ENCODE results near the gene TLR3.
A peak's percentile ranks its signal among the peaks of the same experiment; 100 is the strongest.
"Not testable (repeated sequence)": the region's sequence is repeated elsewhere in the genome, so short reads cannot be mapped to it uniquely, and the experiment has no call there.

The TLR3 gene

GRCh38 chr4:186050135-186050534 lies 18.8 kb upstream of the TLR3 start:
- not testable (repeated sequence) for DNase-seq

DNA sequence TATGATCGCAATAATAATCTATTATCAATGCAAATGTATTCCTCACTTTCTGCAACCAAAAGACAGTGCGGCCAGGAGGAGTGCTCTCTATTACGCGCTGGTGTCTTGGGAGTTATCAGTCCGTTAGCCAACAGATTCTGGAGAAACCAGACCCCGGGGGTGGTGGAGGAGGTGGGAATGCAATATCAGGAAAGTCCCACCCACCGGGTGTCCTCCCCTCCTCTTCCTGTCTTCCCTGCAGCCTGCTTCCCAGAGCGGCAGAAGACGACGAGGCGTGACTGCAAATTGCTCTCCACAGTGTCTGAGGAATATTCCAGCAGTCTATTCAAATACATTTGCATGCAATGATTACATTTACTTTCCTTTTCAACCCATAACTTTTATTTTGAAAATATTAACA lies 17.9 kb upstream of the TLR3 start:
- no peak for DNase-seq

DNA sequence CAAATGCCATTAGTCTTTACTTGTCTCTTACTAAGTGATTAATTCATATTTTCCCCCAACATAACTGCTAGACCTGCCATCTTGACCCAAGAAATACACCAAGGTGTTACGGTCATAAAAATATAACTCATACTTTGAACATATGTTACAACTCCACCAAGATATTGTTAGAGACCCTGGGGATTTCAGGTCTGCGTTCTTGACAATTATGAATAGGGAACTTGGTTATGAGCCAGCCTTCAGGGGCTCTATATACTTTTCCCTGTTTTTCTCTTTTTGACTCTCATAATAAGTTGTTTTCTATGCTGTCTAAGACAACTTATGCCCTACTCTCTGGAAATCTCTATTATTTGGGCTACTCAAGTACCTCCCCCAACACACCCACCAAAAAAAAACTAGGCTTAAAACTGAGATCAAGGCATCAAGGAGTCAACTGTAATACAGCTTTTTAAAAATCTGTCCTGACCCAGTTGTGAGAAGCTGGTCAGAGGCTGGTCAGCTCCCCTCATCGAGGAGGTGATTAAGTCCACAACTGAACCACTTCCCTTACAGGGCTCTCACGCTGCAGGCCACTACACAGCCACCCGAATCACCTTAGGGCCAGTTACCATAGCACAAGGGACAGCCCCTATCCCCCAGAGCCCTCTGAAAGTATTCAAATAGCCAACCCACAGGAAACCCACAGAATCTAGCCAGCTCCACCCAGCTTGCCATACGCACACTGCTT lies 10.5 kb upstream of the TLR3 start:
- peak in 1 of 3 donors; percentile 8 for DNase-seq

DNA sequence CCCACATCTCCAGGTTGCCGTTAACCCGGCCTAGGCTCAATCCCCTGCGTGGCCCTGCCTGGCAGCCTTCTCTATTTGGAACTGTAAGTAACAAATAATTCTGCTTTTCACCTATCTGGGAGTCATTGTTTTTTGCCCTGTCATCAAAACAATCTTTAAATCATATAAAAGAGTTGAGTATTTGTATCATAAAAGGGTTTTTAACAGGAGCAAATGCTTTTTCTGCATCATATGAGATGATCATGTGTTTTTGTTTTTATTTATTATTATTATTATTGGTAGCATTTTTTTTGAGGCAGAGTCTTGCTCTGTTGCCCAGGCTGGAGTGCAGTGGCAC lies 10.0 kb upstream of the TLR3 start:
- no peak for DNase-seq

GRCh38 chr4:186061921-186062320 lies 7.0 kb upstream of the TLR3 start:
- peak; percentile 35 to 73 (median 71) for DNase-seq

- DNase-seq = peak; percentile 54 to 58 (median 55)
Measured at GRCh38 chr4:186067757-186068385, 1.1 kb upstream of the TLR3 start.

DNA sequence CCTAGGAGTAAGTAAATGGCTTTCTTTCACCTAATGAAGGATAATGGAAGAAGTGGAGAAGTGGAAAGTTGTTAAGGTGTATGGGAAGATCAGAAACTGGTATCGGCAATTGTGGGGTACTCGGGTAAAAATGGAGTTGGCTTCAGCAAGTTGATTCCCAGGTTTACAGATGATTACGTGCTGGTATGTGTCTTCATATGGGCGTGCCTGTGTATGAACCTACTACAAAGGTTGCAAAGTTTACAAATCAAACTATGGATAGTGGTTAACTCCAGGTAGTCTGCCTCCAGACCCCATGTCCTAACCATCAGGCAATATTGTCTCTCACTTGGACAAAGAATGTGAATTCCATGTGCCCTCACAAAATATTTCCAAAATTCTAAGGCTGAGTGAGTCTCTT lies 773 bp downstream of the TLR3 start:
- no peak for DNase-seq

- DNase-seq = no peak
Measured at GRCh38 chr4:186072516-186072915, 3.6 kb downstream of the TLR3 start.

GRCh38 chr4:186074189-186074588 lies 5.2 kb downstream of the TLR3 start:
- DNase-seq = peak in 1 of 3 donors; percentile 3

- DNase-seq = no peak
Measured at GRCh38 chr4:186078981-186079638, 10.2 kb downstream of the TLR3 start.

DNA sequence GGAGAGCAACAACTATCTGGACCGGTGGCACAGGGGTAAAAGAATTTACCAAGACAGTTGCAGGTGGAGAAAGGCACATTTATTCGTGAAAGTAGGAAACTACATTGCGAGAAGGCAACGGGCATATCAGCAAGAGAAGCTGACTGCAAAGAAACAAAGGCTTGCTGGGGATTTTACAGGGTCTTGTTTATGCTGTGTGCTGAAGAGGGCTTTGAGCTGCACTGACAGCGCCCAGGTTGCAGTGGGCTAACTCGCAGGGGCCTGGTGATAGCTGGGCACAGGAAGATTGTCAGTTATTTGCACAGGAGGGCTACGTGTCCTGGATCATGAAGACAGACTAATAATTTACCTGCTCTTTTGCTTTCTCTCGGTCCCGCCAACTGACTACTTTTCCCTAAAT lies 10.7 kb downstream of the TLR3 start:
- no peak for DNase-seq

- no peak for DNase-seq
Measured at GRCh38 chr4:186081202-186081807, 12.3 kb downstream of the TLR3 start.

DNA sequence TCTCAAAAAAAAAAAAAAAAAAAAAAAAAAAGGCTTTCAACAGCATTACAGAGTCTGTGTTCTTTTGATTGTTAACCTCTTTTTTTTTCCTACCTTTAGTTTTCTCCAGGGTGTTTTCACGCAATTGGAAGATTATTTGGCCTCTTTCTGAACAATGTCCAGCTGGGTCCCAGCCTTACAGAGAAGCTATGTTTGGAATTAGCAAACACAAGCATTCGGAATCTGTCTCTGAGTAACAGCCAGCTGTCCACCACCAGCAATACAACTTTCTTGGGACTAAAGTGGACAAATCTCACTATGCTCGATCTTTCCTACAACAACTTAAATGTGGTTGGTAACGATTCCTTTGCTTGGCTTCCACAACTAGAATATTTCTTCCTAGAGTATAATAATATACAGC lies 13.3 kb downstream of the TLR3 start:
- no peak for DNase-seq

- DNase-seq = no peak
Measured at GRCh38 chr4:186088523-186088922, 19.6 kb downstream of the TLR3 start.

- DNase-seq = no peak
Measured at GRCh38 chr4:186092296-186092695, 23.3 kb downstream of the TLR3 start.

DNA sequence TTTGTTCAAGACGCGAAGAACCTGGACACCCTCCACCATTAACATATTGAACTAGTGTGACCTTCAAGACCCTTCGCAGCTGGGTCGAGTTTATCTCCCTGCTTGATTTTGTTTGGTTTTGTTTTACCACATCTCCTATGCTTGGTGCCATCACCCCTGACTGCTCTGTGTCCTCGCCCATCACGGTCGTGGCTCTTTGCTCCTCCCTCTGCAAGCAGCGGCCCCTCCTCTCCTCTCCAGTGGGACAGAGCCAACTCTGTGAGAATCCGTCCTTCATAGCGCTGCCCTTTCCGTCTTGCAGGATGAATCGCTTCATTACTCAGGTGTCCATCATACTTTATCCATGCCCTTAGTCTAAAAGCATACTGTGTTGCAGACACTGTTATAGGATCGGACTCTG lies 26.4 kb downstream of the TLR3 start:
- DNase-seq = no peak

DNA sequence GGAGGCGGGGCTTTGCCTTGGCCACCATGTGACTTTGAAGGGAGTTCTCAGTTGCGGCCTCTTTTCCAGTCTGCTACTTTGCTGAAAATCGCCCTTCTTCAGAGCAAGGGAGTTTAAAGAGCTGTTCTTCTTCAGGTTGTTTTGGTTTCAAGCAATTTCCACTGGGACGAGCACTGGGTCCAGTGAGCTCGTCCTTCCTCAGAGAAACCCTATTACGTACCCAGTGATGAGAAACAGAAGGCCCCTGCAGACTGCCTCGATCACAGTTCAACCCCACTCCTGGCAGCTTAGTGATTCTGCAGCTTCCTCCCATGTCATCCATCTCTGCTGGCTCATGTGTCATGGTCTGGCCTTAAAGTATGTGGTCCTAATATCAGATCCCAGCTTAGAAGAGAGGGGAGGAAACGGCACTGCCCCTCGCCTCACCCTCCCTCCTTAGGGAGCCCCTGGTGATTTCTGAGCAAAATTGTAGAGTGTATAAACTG lies 27.8 kb downstream of the TLR3 start:
- DNase-seq = no peak

GRCh38 chr4:186097386-186097785 lies 28.4 kb downstream of the TLR3 start:
- no peak for DNase-seq

DNA sequence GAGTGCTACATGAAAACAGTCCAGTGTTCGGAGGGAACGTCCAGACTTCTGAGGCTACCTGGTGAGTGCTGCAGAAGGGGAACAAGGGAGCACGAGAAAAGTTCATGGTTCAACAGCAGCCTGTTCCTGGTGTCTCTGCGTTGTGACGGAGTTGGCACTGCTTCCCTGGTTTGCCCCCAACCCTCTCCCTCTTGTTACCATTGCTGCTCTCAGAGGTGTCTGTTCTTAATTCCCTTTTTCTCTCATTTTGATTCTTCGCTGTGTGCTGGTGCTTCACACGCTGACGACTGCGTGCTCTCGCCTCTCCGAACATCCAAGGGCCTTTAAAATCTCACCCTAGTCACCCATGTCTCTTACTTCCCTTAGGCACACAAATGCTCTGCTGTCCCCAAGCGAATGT lies 34.0 kb downstream of the TLR3 start:
- DNase-seq = no peak

GRCh38 chr4:186104114-186104889 lies 35.3 kb downstream of the TLR3 start, which contains the start of gene FAM149A:
Gene FAM149A (plus strand): TSS chr4:186104704.
- DNase-seq = peak in 2 of 3 donors; percentile 1 to 6

GRCh38 chr4:186104890-186105646 lies 36.1 kb downstream of the TLR3 start:
- DNase-seq = peak in 2 of 3 donors; percentile 4 to 8

Data from suppressor macrophage treated with lipopolysaccharide for 1 hour (primary cell).